ENCODE results near the gene ERBB3.
A peak's percentile ranks its signal among the peaks of the same experiment; 100 is the strongest.

Gene ERBB3
- long read RNA-seq = 0 reads

GRCh38 chr12:56079723-56080555 lies at the start of gene ERBB3:
TSS of gene ERBB3 (plus strand) at chr12:56080165. CDS start at chr12:56080301, 136 bp downstream.
- H3K27ac ChIP-seq (replicated peaks) = no peak within 1 kb of the TSS
- no peak for TF ChIP-seq GABPA (IDR thresholded peaks at IDR 0.05; ENCODE audit: low read depth)
- no peak for TF ChIP-seq REST (IDR thresholded peaks at IDR 0.05; ENCODE audit: insufficient replicate concordance, low read depth)
- TF ChIP-seq SPI1 (IDR thresholded peaks at IDR 0.05; ENCODE audit: borderline replicate concordance, low read depth) = no peak
- no peak for TF ChIP-seq CTCF (IDR thresholded peaks at IDR 0.05; ENCODE audit: insufficient read depth, low read length)
- TF ChIP-seq POLR2AphosphoS5 (IDR thresholded peaks at IDR 0.05; ENCODE audit: low read depth) = no peak

GRCh38 chr12:56031987-56032386 lies 48.0 kb upstream of the ERBB3 start:
- Histone ChIP-seq H3K4me3 (replicated peaks; ENCODE audit: insufficient read depth, low read length) (no peak overlapping the region), H3K27me3 (ENCODE audit: insufficient read depth, poor library complexity, severe bottlenecking) (no peaks in the 10 kb centered on the region), H3K27ac (replicated peaks) (0 out of 2 replicates have a peak overlapping the region, but pooled peaks have one; percentile 20)
- no peak for DNase-seq (ENCODE audit: low read depth in 1 of 2, low spot score in 1 of 2)
- no peak for TF ChIP-seq CTCF (IDR thresholded peaks at IDR 0.05; ENCODE audit: insufficient read depth, low read length)
- TF ChIP-seq POLR2AphosphoS5 (IDR thresholded peaks at IDR 0.05; ENCODE audit: low read depth) = no peak
- no peak for TF ChIP-seq SPI1 (IDR thresholded peaks at IDR 0.05; ENCODE audit: borderline replicate concordance, low read depth)
- no peak for TF ChIP-seq REST (IDR thresholded peaks at IDR 0.05; ENCODE audit: insufficient replicate concordance, low read depth)
- no peak for TF ChIP-seq GABPA (IDR thresholded peaks at IDR 0.05; ENCODE audit: low read depth)

More at GRCh38 chr12:56079723-56080555, at the start of gene ERBB3:
- H3K27me3 ChIP-seq (ENCODE audit: insufficient read depth, poor library complexity, severe bottlenecking) = peaks cover 17% of the 10 kb centered on the region
- peak within 1 kb of the TSS; percentile 50 for H3K4me3 ChIP-seq (replicated peaks; ENCODE audit: insufficient read depth, low read length)
- peak; percentile 49 to 64 for DNase-seq (ENCODE audit: low read depth in 1 of 2, low spot score in 1 of 2)

- Histone ChIP-seq H3K27ac (replicated peaks) (no peak overlapping the region), H3K27me3 (ENCODE audit: insufficient read depth, poor library complexity, severe bottlenecking) (no peaks in the 10 kb centered on the region), H3K4me3 (replicated peaks; ENCODE audit: insufficient read depth, low read length) (no peak overlapping the region)
- TF ChIP-seq CTCF (IDR thresholded peaks at IDR 0.05; ENCODE audit: insufficient read depth, low read length) = no peak
- no peak for TF ChIP-seq GABPA (IDR thresholded peaks at IDR 0.05; ENCODE audit: low read depth)
- no peak for TF ChIP-seq SPI1 (IDR thresholded peaks at IDR 0.05; ENCODE audit: borderline replicate concordance, low read depth)
- no peak for TF ChIP-seq POLR2AphosphoS5 (IDR thresholded peaks at IDR 0.05; ENCODE audit: low read depth)
- TF ChIP-seq REST (IDR thresholded peaks at IDR 0.05; ENCODE audit: insufficient replicate concordance, low read depth) = no peak
- no peak for DNase-seq (ENCODE audit: low read depth in 1 of 2, low spot score in 1 of 2)
These were observed 45.2 kb upstream of the ERBB3 start for GRCh38 chr12:56034586-56035332.

All from HL-60 (cell line).